Measurements from ENCODE around the gene TRAPPC1. TPM values are rescaled to one million over a fixed set of nuclear protein-coding genes. Genes with fewer than 3 reads are reported as not detected.

Gene TRAPPC1
- total and polyA plus RNA-seq, 2 of the 8 experiments (the other 6 are each of a cell fraction or from before 2014, with no cell fraction given): 114 to 170 TPM

DNA sequence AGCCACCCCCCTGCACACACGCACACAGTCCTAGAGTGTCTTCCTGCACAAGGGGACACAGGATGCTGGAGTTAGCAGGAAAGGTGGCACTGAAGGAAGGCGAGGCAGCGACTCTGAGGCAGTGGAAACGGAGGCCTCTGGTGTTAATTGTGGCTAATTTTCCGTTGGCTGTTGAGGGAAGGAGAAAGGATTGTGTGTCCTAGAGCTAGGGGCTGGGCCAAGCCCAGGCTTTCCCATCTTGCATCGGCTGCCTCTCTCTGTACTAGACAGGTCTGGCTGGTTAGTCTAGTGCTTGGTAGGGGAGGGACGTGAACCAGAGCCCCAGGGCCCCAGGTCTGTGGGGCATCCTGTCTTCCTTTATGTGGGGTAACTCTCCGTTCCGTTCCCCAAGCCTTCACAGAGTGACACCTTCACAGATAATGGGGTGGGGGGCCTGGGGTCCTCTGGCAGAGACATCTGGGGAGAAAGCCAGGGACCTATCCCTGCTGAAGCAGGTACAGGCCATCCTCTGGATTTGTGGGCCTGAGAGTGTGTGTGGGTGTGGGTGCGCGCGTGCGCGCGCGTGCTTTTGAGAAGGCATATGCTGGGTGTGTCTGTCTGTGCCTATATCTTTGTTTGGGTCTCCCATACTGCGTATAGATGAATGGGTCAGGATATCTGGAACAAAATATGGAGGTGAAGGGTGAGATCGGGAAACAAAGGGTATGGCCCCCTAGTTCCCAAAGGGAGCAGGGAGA lies 43.4 kb downstream of the TRAPPC1 start, which contains the start of gene CHD3:
Gene CHD3 (plus strand): TSS at position 606 of the 737 bp plus-strand sequence. CDS start 212 bp downstream, outside the sequence.
- H3K18ac ChIP-seq (ENCODE audit: extremely low read depth, low read length): peak within 1 kb of the TSS; percentile 63
- no peak for FAIRE-seq
- no peak within 1 kb of the TSS for H3K27ac ChIP-seq (ENCODE audit: low read depth, low read length)
- no peak within 1 kb of the TSS for H3K14ac ChIP-seq (ENCODE audit: insufficient read length)
- WGBS, 2 experiments (ENCODE audit: extremely low coverage in 1 of 2, insufficient coverage in 1 of 2, insufficient read length in 1 of 2, insufficient replicate concordance in 2 of 2, low coverage in 1 of 2, low lambda C conversion rate in 2 of 2, missing lambda C conversion rate in 1 of 2): 76% methylated on average over 18 of the region's 18 CpGs; no CpG with 5 or more reads in 1 of the 2 experiments
- POLR2A ChIA-PET (ENCODE audit: partially characterized antibody): no interaction called here
- peak within 1 kb of the TSS; percentile 87 for H2AFZ ChIP-seq (ENCODE audit: low read length)
- H3K27me3 ChIP-seq (replicated peaks in 1 of 4; ENCODE audit: control insufficient read depth in 3 of 4, extremely low read depth in 1 of 4, insufficient read depth in 3 of 4, low read length in 3 of 4): peaks cover 0 to 10% (median 3%) of the 10 kb centered on the region in 4 experiments; a peak in 3 of 7 replicates
- peak within 1 kb of the TSS; percentile 95; the same call in 1 of the 2 replicates for H2BK5ac ChIP-seq (ENCODE audit: low read depth, low read length)
- H4K8ac ChIP-seq (ENCODE audit: extremely low read depth, insufficient read depth, low read length): no peak within 1 kb of the TSS; the same call in 1 of the 2 replicates
- H4K20me1 ChIP-seq (replicated peaks in 1 of 2; ENCODE audit: control insufficient read depth in 1 of 2, insufficient read depth in 2 of 2, low read length in 2 of 2): no peaks in the 10 kb centered on the region
- no peak within 1 kb of the TSS for H3K4ac ChIP-seq (replicated peaks; ENCODE audit: insufficient read length, low read depth, low read length)
- peaks cover 0 to 4% (median 0%) of the 10 kb centered on the region in 4 experiments; a peak in 1 of 8 replicates for H3K36me3 ChIP-seq (ENCODE audit: control insufficient read depth in 2 of 4, insufficient read depth in 4 of 4, low read length in 3 of 4)
- H4K5ac ChIP-seq (ENCODE audit: insufficient read length, low read depth, low read length): peak within 1 kb of the TSS; percentile 51
- H3K9ac ChIP-seq (replicated peaks in 1 of 4; ENCODE audit: extremely low read depth in 1 of 4, low read depth in 3 of 4, low read length in 3 of 4): peak within 1 kb of the TSS in 3 of 4 experiments; percentile 35 to 42 (median 35); a peak in 6 of 7 replicates
- H3K4me2 ChIP-seq (ENCODE audit: insufficient read depth in 1 of 2, low read depth in 2 of 2, low read length in 2 of 2): peak within 1 kb of the TSS; percentile 82 to 100
- H3K79me1 ChIP-seq (ENCODE audit: low read depth, low read length): no peaks in the 10 kb centered on the region
- H3K56ac ChIP-seq (replicated peaks; ENCODE audit: insufficient read length, low read depth, low read length): no peak within 1 kb of the TSS
- CTCF ChIA-PET (ENCODE audit: partially characterized antibody): interaction anchor here (0.5 to 1.2 kb wide), 4 partner anchors 12 to 237 kb away, joined by 3 to 5 read pairs (median 3); no protein-coding TSS in a partner anchor
- DNase-seq (ENCODE audit: low read depth in 1 of 2, low spot score in 2 of 2): no peak
- H3K4me3 ChIP-seq (ENCODE audit: extremely low read depth in 1 of 4, insufficient read depth in 2 of 4, low read depth in 3 of 4, low read length in 4 of 4): peak within 1 kb of the TSS; percentile 37 to 83 (median 51)
- no peak within 1 kb of the TSS for H2BK120ac ChIP-seq (replicated peaks; ENCODE audit: low read depth, low read length)
- no peaks in the 10 kb centered on the region for H3K9me3 ChIP-seq (ENCODE audit: insufficient read depth in 2 of 2, low read depth in 1 of 2, low read length in 1 of 2)
- peak within 1 kb of the TSS; percentile 94; the same call in 1 of the 2 replicates for H2BK12ac ChIP-seq (ENCODE audit: low read depth, low read length)
- no peak within 1 kb of the TSS; the same call in 1 of the 2 replicates for H2AK5ac ChIP-seq (ENCODE audit: low read depth, low read length)
- H3K23ac ChIP-seq (ENCODE audit: insufficient read length): no peak within 1 kb of the TSS
- peaks cover 9 to 30% (median 17%) of the 10 kb centered on the region in 4 experiments for H3K4me1 ChIP-seq (replicated peaks in 1 of 4; ENCODE audit: control insufficient read depth in 3 of 4, insufficient read depth in 4 of 4, low read length in 3 of 4)
- peak within 1 kb of the TSS; percentile 48; the same call in 1 of the 2 replicates for H2BK20ac ChIP-seq (ENCODE audit: low read length)
- peak within 1 kb of the TSS; percentile 53; the same call in 1 of the 2 replicates for H2BK15ac ChIP-seq (ENCODE audit: low read length)
- no peaks in the 10 kb centered on the region for H3K79me2 ChIP-seq (ENCODE audit: control insufficient read depth in 1 of 2, insufficient read depth in 2 of 2, low read length in 2 of 2)
- H3K23me2 ChIP-seq (ENCODE audit: low read depth, low read length): peaks cover 24% of the 10 kb centered on the region
- peak within 1 kb of the TSS; percentile 45 for H4K91ac ChIP-seq (replicated peaks; ENCODE audit: insufficient read length, low read length)
- TF ChIP-seq, protein P1, sequence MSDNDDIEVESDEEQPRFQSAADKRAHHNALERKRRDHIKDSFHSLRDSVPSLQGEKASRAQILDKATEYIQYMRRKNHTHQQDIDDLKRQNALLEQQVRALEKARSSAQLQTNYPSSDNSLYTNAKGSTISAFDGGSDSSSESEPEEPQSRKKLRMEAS (IDR thresholded peaks at IDR 0.05): no peak
- no peak for TF ChIP-seq EP300 (IDR thresholded peaks at IDR 0.05; ENCODE audit: borderline replicate concordance in 1 of 2, low read depth in 2 of 2, low read length in 2 of 2)
- no peak for TF ChIP-seq FOSL1 (IDR thresholded peaks at IDR 0.05; ENCODE audit: insufficient read depth, low read depth, low read length)
- no peak for TF ChIP-seq ASH2L (IDR thresholded peaks at IDR 0.05; ENCODE audit: low read length)
- TF ChIP-seq CTCF (IDR thresholded peaks at IDR 0.05; ENCODE audit: control extremely low read depth in 1 of 3, insufficient read depth in 1 of 3, low read depth in 1 of 3, low read length in 3 of 3): no peak
- no peak for TF ChIP-seq KDM5A (IDR thresholded peaks at IDR 0.05; ENCODE audit: low read length)
- TF ChIP-seq RXRA (IDR thresholded peaks at IDR 0.05; ENCODE audit: insufficient read depth, low read depth, low read length): no peak
- no peak for TF ChIP-seq SP1 (IDR thresholded peaks at IDR 0.05; ENCODE audit: low read depth, low read length)
